Fibroblast of skin of right quadriceps (primary cell): ENCODE data around the gene ZNF618.

Experiments
- DNase-seq: peaks from one replicate; pipeline ENCODE4 v3.0.0-alpha.2; 2013

The ZNF618 gene, protein sequence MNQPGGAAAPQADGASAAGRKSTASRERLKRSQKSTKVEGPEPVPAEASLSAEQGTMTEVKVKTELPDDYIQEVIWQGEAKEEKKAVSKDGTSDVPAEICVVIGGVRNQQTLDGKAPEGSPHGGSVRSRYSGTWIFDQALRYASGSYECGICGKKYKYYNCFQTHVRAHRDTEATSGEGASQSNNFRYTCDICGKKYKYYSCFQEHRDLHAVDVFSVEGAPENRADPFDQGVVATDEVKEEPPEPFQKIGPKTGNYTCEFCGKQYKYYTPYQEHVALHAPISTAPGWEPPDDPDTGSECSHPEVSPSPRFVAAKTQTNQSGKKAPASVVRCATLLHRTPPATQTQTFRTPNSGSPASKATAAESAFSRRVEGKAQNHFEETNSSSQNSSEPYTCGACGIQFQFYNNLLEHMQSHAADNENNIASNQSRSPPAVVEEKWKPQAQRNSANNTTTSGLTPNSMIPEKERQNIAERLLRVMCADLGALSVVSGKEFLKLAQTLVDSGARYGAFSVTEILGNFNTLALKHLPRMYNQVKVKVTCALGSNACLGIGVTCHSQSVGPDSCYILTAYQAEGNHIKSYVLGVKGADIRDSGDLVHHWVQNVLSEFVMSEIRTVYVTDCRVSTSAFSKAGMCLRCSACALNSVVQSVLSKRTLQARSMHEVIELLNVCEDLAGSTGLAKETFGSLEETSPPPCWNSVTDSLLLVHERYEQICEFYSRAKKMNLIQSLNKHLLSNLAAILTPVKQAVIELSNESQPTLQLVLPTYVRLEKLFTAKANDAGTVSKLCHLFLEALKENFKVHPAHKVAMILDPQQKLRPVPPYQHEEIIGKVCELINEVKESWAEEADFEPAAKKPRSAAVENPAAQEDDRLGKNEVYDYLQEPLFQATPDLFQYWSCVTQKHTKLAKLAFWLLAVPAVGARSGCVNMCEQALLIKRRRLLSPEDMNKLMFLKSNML

DNA sequence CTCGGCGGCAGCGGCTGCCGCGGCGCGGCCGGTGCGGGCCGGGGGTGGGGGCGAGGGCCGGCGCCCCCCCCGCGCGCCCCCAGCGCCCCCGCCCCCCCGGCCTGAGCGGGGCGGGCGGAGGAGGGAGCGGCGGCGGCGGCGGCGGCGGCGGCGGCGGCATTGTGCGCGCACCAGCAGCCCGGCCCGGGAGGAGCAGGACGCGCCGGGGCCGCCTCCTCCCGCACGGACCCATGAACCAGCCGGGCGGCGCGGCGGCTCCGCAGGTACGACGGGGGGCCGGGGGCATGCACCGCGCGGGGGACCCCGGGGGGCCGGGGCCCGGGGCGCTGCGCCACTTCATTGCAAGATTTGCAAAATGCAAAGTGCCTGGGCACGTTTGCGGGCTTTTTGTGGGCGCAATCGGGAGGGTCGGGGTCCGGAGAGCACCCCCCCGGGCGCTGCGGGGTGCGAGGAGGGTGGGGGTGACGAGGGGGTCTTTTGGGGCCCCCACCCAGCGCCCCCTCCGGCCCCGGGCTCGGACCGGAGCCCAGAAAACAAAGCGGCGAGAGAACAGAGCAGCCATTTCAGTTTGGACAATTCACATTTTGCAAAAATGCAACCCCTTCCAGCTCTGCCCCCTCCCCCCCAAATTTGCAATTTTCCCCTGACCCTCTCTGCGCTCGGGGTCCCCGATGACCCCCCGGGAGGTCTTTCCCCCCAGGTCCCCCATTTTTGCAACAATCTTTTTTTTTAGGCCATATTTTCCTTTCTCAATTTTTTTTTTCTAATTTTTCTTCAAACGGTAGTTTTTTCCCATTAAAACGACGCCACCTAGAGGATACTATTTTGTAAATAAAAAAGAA is at the start of gene ZNF618:
Gene ZNF618 (plus strand): TSS at position 159 of the 842 bp plus-strand sequence. CDS start 72 bp downstream, at position 231.
- DNase-seq, result peak; percentile 33

DNA sequence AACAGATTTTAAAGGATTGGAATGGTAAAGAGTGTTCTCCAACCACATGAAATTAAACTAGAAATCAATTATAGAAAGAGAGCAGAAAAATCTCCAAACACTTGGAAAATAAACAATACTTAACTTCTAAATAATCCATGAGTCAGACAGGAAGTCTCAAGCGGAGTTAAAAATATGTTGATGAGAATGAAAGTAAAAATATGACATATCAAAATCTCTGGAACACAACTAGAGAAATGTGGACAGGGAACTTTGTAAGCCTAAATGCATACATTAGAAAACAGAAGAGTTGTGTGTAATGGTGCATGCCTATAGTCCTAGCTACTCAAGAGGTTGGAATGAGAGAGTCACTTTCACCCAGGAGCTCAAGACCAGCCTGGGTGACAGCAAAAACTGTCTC is 47.9 kb upstream of the ZNF618 start:
- DNase-seq, result peak; percentile 7

DNA sequence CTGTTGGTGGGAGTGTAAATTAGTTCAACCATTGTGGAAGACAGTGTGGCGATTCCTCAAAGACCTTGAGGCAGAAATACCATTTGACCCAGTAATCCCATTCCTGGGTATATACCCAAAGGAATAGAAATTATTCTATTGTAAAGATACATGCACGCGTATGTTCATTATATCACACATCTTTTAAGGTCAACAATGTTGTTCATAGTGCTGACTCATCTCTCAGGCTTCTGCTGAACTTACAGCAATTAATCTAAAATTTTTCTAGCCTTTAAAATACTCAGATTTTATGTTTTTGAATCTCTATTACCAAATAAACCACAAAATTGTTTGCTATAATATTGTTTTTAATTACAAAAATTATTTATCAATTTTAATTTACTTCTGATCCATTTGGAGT is 38.8 kb upstream of the ZNF618 start:
- DNase-seq, result no peak

DNA sequence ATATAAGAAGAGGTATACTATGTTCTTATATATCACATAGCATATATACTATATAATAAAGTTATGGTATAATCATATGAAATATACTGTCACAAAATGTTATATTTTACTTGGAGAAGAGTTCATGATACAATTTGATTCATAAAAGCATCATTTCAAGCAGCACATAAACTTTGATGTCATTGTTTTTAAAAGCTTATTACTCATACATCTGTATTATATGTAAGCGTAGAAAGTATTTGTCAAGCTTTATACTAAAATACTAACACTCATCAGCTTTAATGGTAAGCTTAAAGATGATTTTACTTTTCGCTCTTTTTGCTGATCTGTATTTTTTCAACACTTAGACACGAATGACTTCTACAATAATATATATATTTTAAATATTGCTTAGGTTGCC is 34.0 kb upstream of the ZNF618 start:
- no peak for DNase-seq

DNA sequence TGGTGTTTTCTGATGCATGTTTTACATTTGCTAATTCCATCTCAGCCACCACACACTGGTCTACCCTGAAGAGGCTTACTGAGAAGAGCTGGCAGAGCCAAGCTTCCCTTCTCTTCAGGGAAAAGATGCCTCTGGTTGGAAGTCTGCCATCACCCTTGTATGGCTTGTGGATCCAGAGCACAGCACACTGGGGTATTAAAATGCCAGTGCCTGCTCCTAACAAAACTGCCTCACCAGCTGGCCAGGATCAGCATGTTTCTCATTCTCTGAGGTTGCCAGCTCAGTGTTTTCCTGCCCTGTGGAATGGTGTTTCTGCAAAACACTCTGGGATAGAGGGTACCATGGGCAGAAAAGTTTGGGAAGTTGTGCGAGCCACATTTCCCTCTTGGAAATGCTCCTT is 31.6 kb upstream of the ZNF618 start:
- DNase-seq, result no peak

DNA sequence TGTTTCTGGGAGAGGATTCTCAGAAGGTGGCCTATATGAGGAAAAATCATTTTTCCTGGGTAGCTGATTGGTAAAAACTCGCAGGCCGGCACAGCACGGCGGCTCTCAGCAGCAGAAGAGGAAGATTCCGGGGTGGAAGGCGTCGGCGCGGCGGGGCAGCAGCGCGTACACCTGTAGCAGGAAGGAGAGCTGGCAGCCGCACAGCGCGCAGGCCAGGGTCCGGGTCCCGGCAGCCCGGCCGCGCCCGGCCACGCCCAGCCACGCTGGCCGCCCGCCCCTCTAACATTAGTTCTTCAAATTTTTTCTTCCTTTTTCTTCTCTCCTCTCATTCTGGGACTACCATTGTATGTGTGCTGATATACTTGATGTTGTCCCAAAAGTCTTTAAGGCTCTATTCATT is 24.8 kb upstream of the ZNF618 start:
- no peak for DNase-seq

DNA sequence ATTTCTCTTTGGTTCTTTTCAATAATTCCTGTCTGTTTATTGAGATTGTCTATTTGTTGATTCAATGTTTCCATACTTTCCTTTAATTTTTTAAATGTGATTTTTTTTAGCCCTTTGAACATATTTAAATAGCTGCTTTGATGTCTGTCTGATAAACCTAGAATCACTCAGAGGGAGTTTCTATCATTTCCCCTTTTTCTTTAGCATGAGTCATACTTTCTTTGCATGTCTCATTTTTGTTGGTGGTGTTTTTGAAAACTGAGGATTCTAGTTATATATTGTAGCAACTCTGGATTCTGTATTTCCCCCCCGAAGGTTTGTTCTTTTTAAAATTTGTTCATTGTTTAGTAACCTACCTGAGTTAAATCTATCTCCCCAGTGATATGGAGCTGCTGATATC is 24.2 kb upstream of the ZNF618 start:
- DNase-seq, result no peak

DNA sequence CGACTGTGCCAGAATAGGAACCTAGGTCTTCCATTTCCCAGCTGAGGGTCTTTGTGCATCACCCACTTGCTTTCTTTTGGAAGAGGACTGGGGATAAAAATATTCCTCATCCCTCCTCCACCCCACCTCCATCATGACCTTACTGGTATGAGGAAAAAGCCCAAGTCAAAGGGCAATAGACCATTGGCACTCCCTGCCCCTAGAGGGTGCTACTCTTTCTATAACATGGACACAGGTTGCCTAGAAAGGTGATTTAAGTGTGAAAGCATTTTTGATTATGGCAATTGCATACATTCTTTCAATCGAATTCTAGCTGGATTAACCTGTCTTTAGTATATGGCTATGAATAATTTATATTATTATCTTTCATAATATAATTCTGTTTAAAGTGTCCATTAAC is 22.8 kb upstream of the ZNF618 start:
- DNase-seq, result no peak

DNA sequence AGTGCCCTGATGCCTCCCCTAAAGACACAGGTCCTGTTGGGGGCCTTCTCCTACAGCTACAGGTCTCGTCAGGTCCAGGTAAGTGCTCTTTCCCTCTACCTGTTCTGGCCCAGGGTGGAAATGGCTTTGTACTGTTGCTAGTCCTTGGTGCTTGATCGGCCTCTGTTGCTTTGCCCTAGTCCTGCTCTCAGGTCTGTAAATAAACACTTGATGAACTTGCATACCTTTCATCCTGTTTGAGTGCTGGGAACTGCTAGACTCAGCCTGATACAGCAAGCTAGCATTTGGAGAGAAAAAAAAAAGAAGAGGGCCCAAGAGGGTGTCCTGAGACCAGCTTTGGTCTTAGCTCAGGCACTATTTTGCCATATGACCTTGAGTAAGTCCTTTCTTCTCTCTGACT is 21.8 kb upstream of the ZNF618 start:
- no peak for DNase-seq

DNA sequence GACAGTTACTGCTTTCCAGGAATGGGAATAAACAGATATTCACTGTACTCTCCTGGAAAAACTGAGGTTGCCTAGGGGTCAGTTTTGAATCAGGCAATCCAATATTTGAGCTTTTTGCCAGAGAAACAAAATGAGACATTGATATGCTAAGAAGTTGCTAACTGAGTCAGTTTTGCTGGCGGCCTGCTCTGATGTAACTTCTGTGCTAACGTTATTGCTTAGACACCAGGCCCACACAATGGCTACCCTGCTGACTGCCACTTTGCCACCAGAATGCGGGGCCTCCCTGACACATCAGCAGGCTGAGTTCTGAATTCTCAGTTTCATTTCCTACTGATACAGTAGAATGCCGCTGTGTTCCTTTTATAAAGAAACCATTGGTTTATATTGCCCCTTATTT is 18.2 kb upstream of the ZNF618 start:
- no peak for DNase-seq

DNA sequence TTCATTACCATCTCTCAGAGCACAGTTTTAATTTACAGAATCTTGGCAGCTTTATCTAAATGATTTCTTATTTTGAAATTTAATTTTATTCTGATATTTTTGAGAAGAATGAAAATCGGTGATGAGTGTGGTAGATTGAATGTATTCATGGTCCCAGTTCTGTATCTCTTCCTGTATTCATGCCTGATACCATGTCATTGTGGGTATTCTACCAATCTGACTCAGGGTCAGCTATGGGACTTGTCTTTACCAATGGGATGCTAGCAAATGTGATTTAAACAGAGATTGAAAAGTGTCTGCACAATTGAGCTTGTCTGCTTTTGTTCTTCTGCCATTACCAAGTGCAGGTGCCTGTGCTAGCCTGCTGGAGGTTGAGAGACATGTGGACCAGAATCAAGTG is 17.8 kb upstream of the ZNF618 start:
- no peak for DNase-seq

DNA sequence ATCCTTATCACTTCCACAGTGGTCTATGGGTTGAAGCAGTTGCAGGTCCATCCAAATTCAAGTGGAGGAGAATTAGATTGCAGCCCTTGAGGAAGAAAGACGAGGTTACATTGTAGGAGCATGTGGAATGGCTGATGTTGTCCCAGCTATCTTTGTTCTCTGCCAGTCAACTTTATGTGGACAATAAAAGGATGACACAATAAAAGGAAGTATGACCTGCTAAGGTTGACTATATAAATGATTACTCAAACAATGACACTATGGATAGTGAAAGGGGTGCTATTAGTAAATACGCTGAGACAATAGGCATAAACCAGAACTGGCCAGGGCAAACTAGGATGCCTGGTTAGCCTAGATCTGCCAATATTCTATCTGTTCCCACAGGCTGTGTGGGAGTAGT is 12.8 kb upstream of the ZNF618 start:
- no peak for DNase-seq

DNA sequence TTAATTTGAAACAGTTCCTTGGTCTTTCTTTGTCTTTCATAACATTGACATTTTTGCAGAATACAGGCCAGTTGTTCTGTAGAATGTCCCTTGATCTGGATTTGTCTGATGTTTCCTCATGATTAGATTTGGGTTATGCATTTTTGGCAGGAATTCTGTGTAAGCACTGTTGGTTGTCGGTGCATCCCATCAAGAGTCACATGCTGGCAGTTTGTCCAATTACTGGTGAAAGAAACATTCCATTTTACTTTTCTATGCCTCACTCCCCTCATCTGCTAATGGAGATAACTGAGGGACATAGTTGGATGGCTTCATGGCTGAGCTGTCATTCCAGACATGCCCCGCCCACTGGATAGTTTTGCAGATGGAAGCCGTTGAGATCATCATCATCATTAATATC is 7.6 kb upstream of the ZNF618 start:
- no peak for DNase-seq

DNA sequence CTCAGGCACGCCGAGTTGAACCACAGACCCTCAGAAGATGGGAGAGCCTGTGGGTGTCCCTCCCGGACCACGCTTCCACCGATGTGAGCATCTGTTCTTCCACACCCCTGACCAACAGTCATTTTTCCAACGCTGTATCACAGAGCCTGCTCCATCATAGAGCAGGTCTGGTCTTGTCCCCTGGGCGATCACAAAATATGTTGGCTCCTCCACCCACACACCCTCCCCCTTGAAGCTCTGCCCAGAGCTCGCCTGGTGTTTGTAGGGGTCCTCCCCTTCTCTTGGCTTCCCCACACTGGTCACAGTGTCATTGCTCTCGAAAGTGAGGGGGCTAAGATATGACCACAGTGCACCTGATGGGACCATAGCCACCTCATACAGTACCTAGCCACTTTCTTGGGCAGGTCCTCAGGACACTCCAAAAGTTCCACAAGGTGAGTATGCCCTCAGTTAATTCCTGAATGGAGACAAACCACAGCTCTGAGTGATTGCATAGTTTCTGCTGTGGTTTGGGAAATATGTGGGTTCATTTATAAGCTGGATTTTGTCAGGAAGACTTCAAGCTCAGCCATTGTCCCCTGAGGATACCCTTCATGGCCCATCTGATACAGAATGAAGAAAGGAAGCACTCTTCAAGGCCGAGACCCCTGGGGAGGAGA is 3.5 kb upstream of the ZNF618 start:
- peak; percentile 19 for DNase-seq

DNA sequence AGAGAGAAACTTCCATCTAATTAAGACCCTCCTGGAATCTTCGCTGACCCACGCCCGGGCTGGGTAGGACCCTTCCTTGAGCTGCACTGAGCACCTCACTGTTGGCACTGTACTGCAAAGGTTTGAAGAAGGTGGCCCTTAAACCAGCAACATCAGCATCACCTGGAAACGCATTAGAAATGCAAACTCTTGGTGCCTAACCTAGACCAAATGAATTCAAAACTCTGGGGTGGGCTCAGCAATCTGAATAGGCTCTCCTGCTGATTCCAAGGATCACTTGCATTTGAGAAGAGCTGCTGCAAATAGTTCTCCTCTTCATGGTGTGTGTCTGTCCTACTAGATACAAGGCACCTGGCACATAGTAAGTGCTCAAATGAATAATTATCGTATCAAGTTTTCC is 2.7 kb upstream of the ZNF618 start:
- no peak for DNase-seq

DNA sequence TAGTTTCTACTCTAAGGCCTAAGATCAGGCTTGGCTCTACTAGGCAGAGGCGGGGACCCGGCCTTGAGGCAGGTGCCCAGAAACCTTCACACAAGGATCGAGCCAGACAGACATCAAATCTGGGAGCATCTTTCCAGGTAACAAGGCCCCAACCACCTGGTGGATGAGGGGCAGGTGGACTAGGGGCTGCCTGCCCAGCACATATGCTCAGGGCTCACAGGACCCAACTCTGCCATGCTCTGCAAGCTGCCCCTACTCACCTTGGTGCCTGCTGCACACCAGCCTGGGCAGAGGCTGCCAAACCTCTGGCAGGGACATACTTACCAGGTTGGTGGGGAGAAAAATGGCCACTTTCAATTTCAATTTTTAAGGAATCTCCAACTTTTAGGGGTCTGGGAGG is 2.2 kb upstream of the ZNF618 start:
- no peak for DNase-seq

DNA sequence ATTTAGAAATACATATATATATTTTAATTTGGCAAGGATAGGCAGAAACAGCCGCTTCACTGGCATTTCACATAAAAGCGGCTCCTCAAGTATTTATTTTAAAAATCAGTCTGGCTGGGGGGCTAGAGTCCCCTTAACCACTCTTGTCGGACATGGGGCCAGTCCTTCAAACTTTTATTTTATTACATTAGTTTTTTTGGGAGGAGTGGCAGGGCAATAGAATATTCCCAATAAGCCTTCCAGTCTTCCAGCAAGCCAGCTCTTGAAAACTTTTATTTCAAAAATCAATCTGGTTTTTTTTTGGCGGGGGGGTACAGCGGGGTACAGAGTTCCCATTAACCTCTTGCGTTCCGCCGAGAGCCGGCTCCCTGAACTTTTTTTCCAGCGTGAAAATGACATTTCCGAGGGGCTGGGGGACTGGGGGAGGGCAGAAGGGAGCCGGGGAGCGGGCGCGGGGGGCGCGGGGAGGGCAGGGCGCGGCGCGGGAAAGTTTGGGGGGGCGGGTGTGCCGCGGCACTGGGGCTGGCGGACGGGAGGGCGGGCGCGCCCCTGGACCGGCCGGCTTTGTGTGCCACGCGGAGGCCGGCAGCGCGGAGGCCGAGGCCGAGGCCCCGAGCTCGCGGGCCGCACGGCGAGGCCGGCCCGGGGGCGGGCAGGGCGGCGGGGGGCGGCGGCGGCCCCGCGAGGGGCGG is 504 bp upstream of the ZNF618 start:
- DNase-seq, result peak; percentile 35

DNA sequence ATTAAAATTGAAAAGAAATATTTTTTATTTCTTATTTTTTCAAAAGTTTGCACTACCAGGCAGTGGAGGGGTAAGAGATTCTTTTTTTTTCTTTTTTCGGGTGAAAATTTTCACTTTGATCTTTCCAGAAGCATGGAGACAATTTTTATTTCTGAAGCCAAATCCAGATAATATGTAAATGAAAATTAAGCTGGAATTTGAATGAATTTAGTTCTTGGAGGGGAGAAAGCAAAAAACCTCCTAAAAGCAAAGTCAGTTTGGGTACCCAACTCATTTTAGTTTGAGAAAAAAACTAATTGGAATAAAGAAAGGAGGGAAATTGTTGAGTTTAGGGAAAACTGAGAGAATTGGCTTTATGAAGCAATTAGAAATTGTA is 872 bp downstream of the ZNF618 start:
- no peak for DNase-seq

DNA sequence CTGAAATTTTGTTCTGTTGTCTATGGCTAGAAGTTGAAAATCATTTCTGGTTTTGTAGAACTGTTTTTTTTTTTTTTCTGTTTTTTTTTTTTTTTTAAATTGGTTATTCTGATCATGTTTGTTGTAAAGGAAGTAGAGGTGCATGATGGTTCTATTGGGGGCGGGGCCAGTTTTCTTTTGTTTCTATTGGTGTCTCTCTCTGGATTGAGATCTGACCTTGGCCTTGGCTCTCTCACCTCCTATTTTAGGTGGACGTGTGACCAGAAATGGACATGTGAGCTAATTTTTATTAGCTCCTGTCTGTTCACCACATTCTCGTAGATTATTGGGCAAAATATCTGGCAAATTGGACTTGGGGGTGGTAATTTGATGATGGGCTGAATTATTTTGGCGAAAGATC is 3.2 kb downstream of the ZNF618 start:
- no peak for DNase-seq

DNA sequence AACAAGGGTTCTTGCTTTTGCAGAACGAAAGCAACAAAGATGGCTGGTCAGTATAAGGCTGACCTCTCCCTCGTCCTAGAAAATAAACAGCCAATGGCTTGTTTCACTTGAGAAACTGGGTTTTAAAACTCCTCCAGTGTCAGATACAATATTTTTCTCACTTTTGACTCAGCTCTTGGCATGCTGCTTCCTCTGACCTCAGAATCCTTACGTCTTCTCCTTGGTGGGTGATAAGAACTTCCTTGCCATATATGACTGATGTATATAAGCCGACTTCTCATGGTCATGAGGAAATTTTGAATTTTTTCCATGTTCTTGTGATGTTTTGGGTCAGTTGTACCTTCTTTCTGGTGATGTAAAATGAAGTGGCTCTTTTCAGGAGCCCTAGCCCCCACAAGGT is 3.8 kb downstream of the ZNF618 start:
- peak; percentile 60 for DNase-seq

DNA sequence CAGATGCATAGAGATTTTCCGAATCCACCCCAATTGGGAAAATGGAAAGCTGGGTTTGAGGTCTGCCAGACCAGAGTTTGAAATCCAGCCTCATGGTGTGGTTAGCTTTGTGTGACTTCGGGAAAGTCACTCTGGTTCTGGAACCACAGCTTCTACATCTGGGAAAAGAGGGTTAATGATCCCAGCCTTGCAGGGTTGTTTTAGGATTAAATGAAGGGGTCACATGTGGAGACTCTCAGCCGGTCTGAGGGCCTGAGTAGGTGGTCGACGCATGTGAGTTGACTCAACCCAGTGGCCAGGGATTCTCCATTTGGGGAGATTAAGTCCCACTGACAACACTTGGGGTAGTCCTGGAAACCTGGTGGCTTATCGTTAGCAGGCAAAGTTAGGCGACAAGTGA is 6.1 kb downstream of the ZNF618 start:
- DNase-seq, result no peak

DNA sequence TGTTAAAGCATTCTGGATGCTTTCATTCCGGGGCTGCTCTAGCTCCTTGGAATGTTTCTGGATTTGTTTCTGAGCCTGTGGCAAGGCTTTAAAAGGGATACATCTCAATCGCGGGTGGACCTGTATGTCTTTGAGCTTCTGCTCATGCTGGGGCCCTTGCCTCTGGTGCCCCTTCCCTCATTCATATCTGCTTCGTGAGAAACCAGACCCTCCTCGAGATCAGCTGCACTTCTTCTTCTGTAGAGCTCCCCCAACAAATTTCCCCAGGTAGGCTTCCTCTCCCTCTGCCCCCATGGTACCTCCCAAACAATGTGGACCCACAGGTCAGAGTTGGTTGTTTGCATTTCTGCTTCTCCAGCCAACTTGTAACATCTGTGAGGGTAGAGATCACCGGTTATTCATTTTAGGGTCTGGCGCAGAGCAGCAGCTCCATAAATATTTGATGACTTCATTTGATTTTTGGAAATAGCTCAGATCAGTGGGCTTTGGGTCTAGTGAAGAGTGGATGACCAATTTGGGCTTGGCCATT is 6.6 kb downstream of the ZNF618 start:
- peak; percentile 24 for DNase-seq
